Activated CD8-positive, alpha-beta memory T cell treated with anti-CD3 and anti-CD28 coated beads for 36 hours (primary cell): ENCODE data around the gene GGN. TPM values are rescaled to one million over a fixed set of nuclear protein-coding genes. Genes with fewer than 3 reads are reported as not detected.

Source experiments
- CTCF ChIA-PET: fragments of 350-600 bp; sonication (Branson Sonifier 250); formaldehyde crosslinking; loops from one replicate; lab custom pipeline; 2021; ENCODE audit warnings: antibody characterized with exemption; lab: Charles Lee
- POLR2A ChIA-PET: fragments of 350-600 bp; sonication (Branson Sonifier 250); formaldehyde crosslinking; loops from one replicate; lab custom pipeline; 2021; ENCODE audit warnings: antibody characterized with exemption; lab: Charles Lee
- total RNA-seq, 2 experiments: library from RNA; stranded (reverse); gene quantifications; one replicate each; pipeline ENCODE4 v1.2.3, GENCODE V29; 2021

The GGN gene
- total RNA-seq, 2 experiments from 2014 or later = 0.11 TPM; not detected in 1

DNA sequence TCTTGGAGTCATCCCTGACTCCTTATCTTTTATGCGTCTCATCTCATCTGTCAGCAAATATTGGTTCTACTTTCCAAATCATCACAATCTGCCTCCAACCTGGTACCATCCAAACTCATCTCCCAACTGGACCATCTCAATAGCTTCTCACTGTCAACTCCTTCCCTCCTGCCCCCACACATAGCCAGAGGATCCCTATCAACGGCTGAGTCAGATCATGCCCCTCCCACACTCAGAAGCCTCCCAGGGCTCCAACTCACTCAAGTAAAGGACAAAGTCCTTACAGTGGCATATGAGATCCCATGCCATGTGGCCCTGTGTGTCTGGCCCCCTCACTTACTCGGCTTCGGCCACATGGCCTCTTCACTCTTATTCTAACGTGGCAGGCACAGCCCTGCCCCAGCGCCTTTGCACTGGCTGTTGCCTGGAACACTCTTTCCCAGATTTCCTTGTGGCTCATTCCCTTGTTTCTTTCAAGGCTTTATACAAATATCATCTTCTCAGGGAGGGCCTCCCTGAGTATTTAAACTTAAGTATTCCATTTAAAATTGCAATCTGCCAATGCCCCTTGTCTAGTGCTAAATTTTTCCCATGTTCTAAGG, 5.0 kb upstream of the GGN start:
- CTCF ChIA-PET = interaction anchor here (1.0 kb wide), 1 partner anchor 10 kb away, joined by 5 read pairs; the partner anchor contains the start of gene FAM98C
- POLR2A ChIA-PET = interaction anchor here (0.5 kb wide), 1 partner anchor 642 kb away, joined by 11 read pairs; no protein-coding TSS in a partner anchor

- ChIA-PET CTCF (interaction anchor here (1.0 kb wide), 1 partner anchor 11 kb away, joined by 5 read pairs; the partner anchor contains the start of gene FAM98C), POLR2A (no interaction called here)
These were observed 4.2 kb upstream of the GGN start for GRCh38 chr19:38391911-38392464.

GRCh38 chr19:38389957-38390924, 2.4 kb upstream of the GGN start:
- CTCF ChIA-PET = interaction anchor here (4.7 kb wide), 1 partner anchor 13 kb away, joined by 25 read pairs; the partner anchor contains the start of gene FAM98C

DNA sequence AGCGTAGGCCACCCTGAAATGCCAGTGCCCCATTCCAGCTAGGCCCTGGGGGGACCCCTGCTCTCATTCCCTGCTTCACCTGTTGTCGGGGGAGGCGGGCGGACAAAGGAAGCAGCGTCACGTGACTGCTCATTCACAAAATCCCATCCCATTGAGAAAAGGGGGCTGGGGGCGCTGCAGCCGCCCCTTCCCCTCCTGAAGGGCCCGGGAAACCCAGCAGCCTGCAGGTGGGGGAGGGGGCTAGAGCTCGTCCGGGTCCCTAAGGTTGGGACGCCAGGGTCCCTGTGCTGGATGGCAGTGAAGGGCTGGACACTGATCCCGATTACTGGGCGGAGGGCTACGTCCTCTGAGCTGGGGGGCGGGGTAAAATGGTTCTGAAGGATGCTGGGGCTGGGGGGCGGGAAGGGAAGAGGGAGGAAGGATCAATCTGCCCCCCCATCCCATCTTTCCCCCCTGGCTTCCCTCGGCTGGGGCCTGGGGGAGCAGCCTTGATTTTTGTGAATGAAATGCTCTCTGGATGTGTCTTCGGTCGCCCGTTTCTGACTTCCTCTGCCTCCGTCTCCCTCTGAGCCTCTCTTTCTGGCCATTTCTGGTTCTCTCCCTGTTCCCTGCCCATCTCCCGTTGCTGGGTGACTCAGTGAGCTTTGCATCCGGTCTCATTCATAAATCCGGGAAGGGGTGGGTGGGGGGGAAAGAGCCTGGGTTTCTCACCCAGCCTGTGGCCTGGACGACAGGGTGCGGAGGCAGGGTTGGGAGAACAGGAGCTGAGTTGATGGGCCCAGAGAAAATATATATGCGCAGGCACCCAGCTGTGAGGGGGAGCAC, 1.5 kb upstream of the GGN start:
- ChIA-PET POLR2A (interaction anchor here (2.7 kb wide), 1 partner anchor 15 kb away, joined by 15 read pairs; the partner anchor contains the start of gene PSMD8), CTCF (interaction anchor here (4.7 kb wide), 1 partner anchor 14 kb away, joined by 25 read pairs; the partner anchor contains the start of gene FAM98C)

More at GRCh38 chr19:38389957-38390924, 2.4 kb upstream of the GGN start:
- POLR2A ChIA-PET = interaction anchor here (0.6 kb wide), 1 partner anchor 12 kb away, joined by 5 read pairs; the partner anchor contains the start of gene FAM98C

GRCh38 chr19:38388349-38389100, 691 bp upstream of the GGN start, which contains the start of gene SPRED3:
Gene SPRED3, plus strand, starts transcription at chr19:38388697. Its CDS starts 1,606 bp downstream, at chr19:38390303.
- ChIA-PET POLR2A (interaction anchor here (0.6 to 2.7 kb wide), 3 partner anchors 14 to 352 kb away, joined by 4 to 15 read pairs (median 5); partner anchors contain the start of genes FAM98C and PSMD8), CTCF (interaction anchor here (0.6 to 4.7 kb wide), 5 partner anchors 12 to 486 kb away, joined by 3 to 25 read pairs (median 4); partner anchors contain the start of genes CATSPERG and FAM98C)

- POLR2A ChIA-PET = interaction anchor here (1.5 to 2.7 kb wide), 2 partner anchors 13 to 16 kb away, joined by 5 to 15 read pairs; partner anchors contain the start of genes FAM98C and PSMD8
- CTCF ChIA-PET = interaction anchor here (1.0 to 4.7 kb wide), 4 partner anchors 9 to 485 kb away, joined by 3 to 25 read pairs (median 4); partner anchors contain the start of gene FAM98C
These were observed 774 bp downstream of the GGN start for GRCh38 chr19:38386971-38387549.

GRCh38 chr19:38386300-38386970, 1.4 kb downstream of the GGN start:
- ChIA-PET POLR2A (interaction anchor here (2.7 kb wide), 1 partner anchor 12 kb away, joined by 15 read pairs; the partner anchor contains the start of gene PSMD8), CTCF (interaction anchor here (1.0 to 4.7 kb wide), 2 partner anchors 10 to 16 kb away, joined by 3 to 25 read pairs; partner anchors contain the start of gene FAM98C)

DNA sequence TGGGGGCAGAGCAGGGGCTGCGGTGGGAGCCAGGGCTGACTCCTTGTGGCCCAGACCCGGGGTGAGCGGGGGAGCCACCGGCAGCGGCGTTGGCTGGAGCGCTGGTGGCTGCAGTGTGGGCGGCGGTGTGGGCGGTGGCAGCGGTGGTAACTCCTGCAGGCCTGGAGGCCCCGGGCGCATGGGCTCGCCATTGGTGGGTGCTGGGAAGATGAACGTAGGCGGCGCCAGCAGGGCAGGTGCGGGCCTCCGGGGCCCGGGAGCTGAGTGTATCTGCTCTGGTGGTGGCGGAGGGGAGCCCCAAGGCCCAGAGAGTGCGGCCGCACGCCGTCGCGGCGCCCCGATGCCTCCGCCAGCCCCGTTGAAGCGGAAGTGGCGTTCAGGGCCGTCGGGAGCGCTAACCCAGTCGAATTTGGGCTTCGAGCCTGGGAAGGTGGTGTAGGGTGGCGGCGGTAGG, 2.0 kb downstream of the GGN start:
- ChIA-PET CTCF (interaction anchor here (0.5 kb wide), 1 partner anchor 127 kb away, joined by 3 read pairs; no protein-coding TSS in a partner anchor), POLR2A (no interaction called here)

GRCh38 chr19:38385057-38385803, 2.6 kb downstream of the GGN start:
- ChIA-PET CTCF (interaction anchor here (0.5 kb wide), 1 partner anchor 127 kb away, joined by 3 read pairs; no protein-coding TSS in a partner anchor), POLR2A (no interaction called here)

DNA sequence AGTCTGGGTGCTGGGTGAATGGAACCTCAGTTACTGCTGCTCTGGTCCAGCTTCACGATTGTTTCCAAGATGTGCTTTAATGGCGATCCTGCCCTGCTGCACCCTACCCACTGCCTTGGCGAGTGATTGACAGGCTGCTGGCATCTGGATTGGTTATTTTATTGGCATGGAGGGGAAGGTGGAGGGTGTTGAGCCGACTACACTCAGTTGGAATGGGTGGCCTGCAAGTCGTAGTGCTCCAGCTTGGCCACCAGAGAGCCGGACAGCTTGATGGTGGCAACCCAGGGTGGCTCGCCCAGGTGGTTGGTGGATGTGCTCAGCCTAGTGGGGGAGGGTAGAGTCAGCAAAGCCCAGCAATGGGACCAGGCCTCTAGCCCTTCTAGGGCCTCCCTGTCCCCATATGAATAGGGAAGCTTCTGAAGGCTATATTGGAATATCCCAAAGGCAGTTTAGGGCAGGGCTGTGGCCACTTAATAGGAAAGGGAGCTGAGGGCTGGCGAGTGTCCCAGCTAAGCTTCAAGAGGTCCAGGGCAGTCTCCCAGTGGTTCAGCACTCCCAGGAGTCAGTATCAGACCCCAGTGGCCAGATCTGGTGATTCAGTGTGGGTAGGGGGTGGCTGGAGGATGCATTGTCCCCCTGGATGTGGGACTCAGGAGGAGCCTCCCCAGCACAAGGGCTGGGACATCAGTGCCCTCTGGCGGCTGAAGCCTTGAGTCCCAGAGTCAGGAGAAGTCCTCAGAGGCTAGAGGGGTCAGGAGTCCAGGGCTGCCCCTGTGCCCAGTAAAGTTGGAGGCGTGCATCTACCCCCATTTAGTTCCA, 3.4 kb downstream of the GGN start:
- POLR2A ChIA-PET = interaction anchor here (1.3 kb wide), 1 partner anchor 10 kb away, joined by 3 read pairs; the partner anchor contains the start of gene PSMD8
- CTCF ChIA-PET = interaction anchor here (0.9 kb wide), 1 partner anchor 19 kb away, joined by 4 read pairs; the partner anchor contains the start of gene FAM98C

GRCh38 chr19:38383743-38384142, 4.1 kb downstream of the GGN start:
- ChIA-PET POLR2A (interaction anchor here (1.3 kb wide), 1 partner anchor 9 kb away, joined by 3 read pairs; the partner anchor contains the start of gene PSMD8), CTCF (interaction anchor here (0.9 kb wide), 1 partner anchor 20 kb away, joined by 4 read pairs; the partner anchor contains the start of gene FAM98C)

- POLR2A ChIA-PET = interaction anchor here (1.3 kb wide), 1 partner anchor 9 kb away, joined by 3 read pairs; the partner anchor contains the start of gene PSMD8
- CTCF ChIA-PET = no interaction called here
These were observed 4.7 kb downstream of the GGN start for GRCh38 chr19:38383184-38383583.

GRCh38 chr19:38381138-38381537, 6.7 kb downstream of the GGN start:
- CTCF ChIA-PET = no interaction called here
- POLR2A ChIA-PET = no interaction called here

GRCh38 chr19:38378866-38379265, 9.0 kb downstream of the GGN start:
- CTCF ChIA-PET = no interaction called here

More at GRCh38 chr19:38378866-38379265, 9.0 kb downstream of the GGN start:
- POLR2A ChIA-PET = no interaction called here
